HG03520 (cell line): Measurements from ENCODE around the gene SESN3.

ENCODE experiments used
- ATAC-seq: cut with Tn5 transposase; IDR thresholded peaks from one replicate; pipeline ENCODE4 v1.9.1; 2021; ENCODE audit warnings: mild to moderate bottlenecking, moderate library complexity; ENCODE audit not compliant: unreplicated experiment

Gene SESN3

GRCh38 chr11:95132956-95133355 is 98.0 kb downstream of the SESN3 start:
- no peak for ATAC-seq

- ATAC-seq: no peak
Measured at GRCh38 chr11:95128602-95129001, 102.4 kb downstream of the SESN3 start.

GRCh38 chr11:95123556-95123955 is 107.4 kb downstream of the SESN3 start:
- no peak for ATAC-seq

- no peak for ATAC-seq
Measured at GRCh38 chr11:95121698-95122097, 109.3 kb downstream of the SESN3 start.

- ATAC-seq: no peak
Measured at GRCh38 chr11:95119361-95120060, 111.5 kb downstream of the SESN3 start.

- no peak for ATAC-seq
Measured at GRCh38 chr11:95115597-95115996, 115.4 kb downstream of the SESN3 start.
